HCT116 (cell line): ENCODE results near the gene PRCD. TPM values are rescaled to one million over a fixed set of nuclear protein-coding genes. Genes with fewer than 3 reads are reported as not detected.

Source experiments
- ATAC-seq: fragments of 200-7000 bp; cut with Tn5 transposase; 2 replicates; pipeline ENCODE4 v1.9.1; 2020; ENCODE audit warnings: mild to moderate bottlenecking, moderate library complexity
- BruUV-seq: library from RNA; stranded (reverse); fragments of 400-500 nt; replicated peaks from 2 replicates; lab custom pipeline; 2021; lab: Mats Ljungman, UMichigan
- CTCF ChIA-PET: fragments of 300-600 bp; sonication (Branson Sonifier 250); formaldehyde crosslinking; loops from one replicate; lab custom pipeline; 2021; ENCODE audit warnings: antibody characterized with exemption; lab: Charles Lee
- POLR2A ChIA-PET: fragments of 300-600, 350-600 bp; sonication (Branson Sonifier 250); formaldehyde crosslinking; loops from one replicate; lab custom pipeline; 2021; ENCODE audit warnings: antibody characterized with exemption; lab: Charles Lee
- RAD21 ChIA-PET, 2 experiments: fragments of 300-600 bp; sonication (Branson Sonifier 250); formaldehyde crosslinking; loops; one replicate each; lab custom pipeline; 2023; ENCODE audit warnings: low total read pairs in 2 of 2; ENCODE audit not compliant: uncharacterized antibody in 2 of 2, unreplicated experiment in 2 of 2, low non-redundant PET in 1 of 2; lab: Charles Lee
- DNase-seq: peaks from one replicate; pipeline ENCODE4 v3.0.0-alpha.2; 2010; ENCODE audit warnings: low read depth, low spot score
- H2AFZ ChIP-seq: fragments of 200-600 bp; shearing (Covaris generic), sonication (generic); 2 replicates; pipeline ENCODE4 v1.6.1; 2017; ENCODE audit warnings: low read depth, mixed run types, mixed read lengths, antibody characterized with exemption, low read length; ENCODE audit not compliant: poor library complexity, severe bottlenecking
- H3K27ac ChIP-seq: 2 replicates; pipeline ENCODE4 v1.5.1; 2012; ENCODE audit warnings: low read depth, low read length
- H3K27me3 ChIP-seq: fragments of 200-600 bp; sonication (generic); 2 replicates; pipeline ENCODE4 v1.6.1; 2016; ENCODE audit warnings: mixed run types, low read length, mixed read lengths; ENCODE audit not compliant: insufficient read depth
- H3K36me3 ChIP-seq, 2 experiments: fragments of 200-500 bp in 1 of 2; fragments of 200-600 bp in 1 of 2; sonication (Bioruptor generic) in 1 of 2; sonication (generic) in 1 of 2; 2 replicates each; pipeline versions ENCODE4 v1.5.1 to v1.6.1; 2014 to 2016; ENCODE audit warnings: low read length in 2 of 2, inconsistent platforms in 1 of 2, mixed read lengths in 1 of 2, mixed run types in 1 of 2; ENCODE audit not compliant: insufficient read depth in 2 of 2, control insufficient read depth in 1 of 2
- H3K4me1 ChIP-seq, 2 experiments: fragments of 200-600 bp in 1 of 2; sonication (generic) in 1 of 2; 2 replicates each; pipeline versions ENCODE4 v1.5.1 to v1.6.1; 2012 to 2017; ENCODE audit warnings: low read length in 2 of 2, inconsistent platforms in 1 of 2, mild to moderate bottlenecking in 1 of 2, mixed read lengths in 1 of 2, mixed run types in 1 of 2, moderate library complexity in 1 of 2; ENCODE audit not compliant: insufficient read depth in 2 of 2, control insufficient read depth in 1 of 2
- H3K4me2 ChIP-seq: fragments of 200-600 bp; sonication (generic); 2 replicates; pipeline ENCODE4 v1.6.1; 2017; ENCODE audit warnings: mixed run types, low read length, mixed read lengths
- H3K4me3 ChIP-seq, 2 experiments: fragments of 200-600 bp in 1 of 2; sonication (generic) in 1 of 2; replicated peaks in 1 of 2; 2 replicates each; pipeline ENCODE4 v1.5.1; 2011 to 2016; ENCODE audit warnings: low read length in 2 of 2, control low read depth in 1 of 2, low read depth in 1 of 2, mild to moderate bottlenecking in 1 of 2, mixed read lengths in 1 of 2, mixed run types in 1 of 2
- H3K79me2 ChIP-seq: fragments of 200-600 bp; sonication (generic); 2 replicates; pipeline ENCODE4 v1.6.1; 2017; ENCODE audit warnings: mild to moderate bottlenecking, mixed run types, low read length, moderate library complexity, mixed read lengths; ENCODE audit not compliant: insufficient read depth
- H3K9ac ChIP-seq: fragments of 200-600 bp; sonication (generic); 2 replicates; pipeline ENCODE4 v1.6.1; 2016; ENCODE audit warnings: low read length, mixed read lengths
- H3K9me2 ChIP-seq: fragments of 200-600 bp; sonication (generic), shearing (Covaris generic); 2 replicates; pipeline ENCODE4 v1.6.1; 2017; ENCODE audit warnings: mixed run types, mild to moderate bottlenecking, moderate library complexity; ENCODE audit not compliant: insufficient read depth
- H3K9me3 ChIP-seq, 2 experiments: fragments of 200-500 bp in 1 of 2; fragments of 200-600 bp in 1 of 2; sonication (Bioruptor generic) in 1 of 2; sonication (generic) in 1 of 2; 2 replicates each; pipeline ENCODE4 v1.6.1; 2014 to 2017; ENCODE audit warnings: low read length in 2 of 2, mixed read lengths in 2 of 2, inconsistent platforms in 1 of 2, low read depth in 1 of 2, mild to moderate bottlenecking in 1 of 2, mixed run types in 1 of 2, moderate library complexity in 1 of 2; ENCODE audit not compliant: control insufficient read depth in 1 of 2, insufficient read depth in 1 of 2
- H4K20me1 ChIP-seq: fragments of 200-600 bp; sonication (generic), shearing (Covaris generic); 2 replicates; pipeline ENCODE4 v1.6.1; 2017; ENCODE audit warnings: mixed run types, mild to moderate bottlenecking, moderate library complexity; ENCODE audit not compliant: insufficient read depth
- EZH2phosphoT487 ChIP-seq: fragments of 200-600 bp; IDR thresholded peaks from 2 replicates; pipeline ENCODE4 v1.6.1; 2018; ENCODE audit warnings: antibody characterized with exemption, borderline replicate concordance
- REST ChIP-seq: IDR thresholded peaks from 2 replicates; pipeline ENCODE4 v1.6.1; 2012; ENCODE audit warnings: low read depth
- TCF7L2 ChIP-seq: IDR thresholded peaks from 2 replicates; pipeline ENCODE4 v1.7.0; 2011; ENCODE audit warnings: borderline replicate concordance, inconsistent platforms; ENCODE audit not compliant: insufficient read depth, insufficient read length; ENCODE audit errors: extremely low read depth
- intact Hi-C: fragments of 100-400 bp; cut with micrococcal nuclease; formaldehyde crosslinking; loops from 2 replicates; pipeline ENCODE4 v1.10.0; 2022
- total RNA-seq: library from RNA; stranded (reverse); gene quantifications from one replicate; pipeline ENCODE4 v1.2.1, GENCODE V29; 2021; ENCODE audit not compliant: unreplicated experiment

Gene PRCD
- total RNA-seq, 1 experiment from 2014 or later, result not detected

GRCh38 chr17:76582660-76583059, 42.8 kb downstream of the PRCD start:
- Histone ChIP-seq H3K27me3 (no peaks in the 10 kb centered on the region), H3K9ac (no peak overlapping the region), H3K4me3 (no peak overlapping the region), H3K9me2 (no peaks in the 10 kb centered on the region), H3K36me3 (no peaks in the 10 kb centered on the region), H3K79me2 (no peaks in the 10 kb centered on the region; the same call in 1 of the 2 replicates), H3K4me1 (peaks cover 21 to 48% of the 10 kb centered on the region in 2 experiments), H2AFZ (no peak overlapping the region), H3K9me3 (no peaks in the 10 kb centered on the region), H3K27ac (no peak overlapping the region), H3K4me2 (no peak overlapping the region), H4K20me1 (no peaks in the 10 kb centered on the region)
- no peak for ATAC-seq
- no peak for DNase-seq
- intact Hi-C loops, result no loop called here
- CTCF ChIA-PET, result interaction anchor here (0.7 kb wide), 1 partner anchor 155 kb away, joined by 3 read pairs; the partner anchor contains the start of gene MFSD11
- POLR2A ChIA-PET, result interaction anchor here (0.6 kb wide), 1 partner anchor 16 kb away, joined by 3 read pairs; no protein-coding TSS in a partner anchor
- RAD21 ChIA-PET, result no interaction called here
- TF ChIP-seq REST (no peak), EZH2phosphoT487 (no peak), TCF7L2 (no peak)
- BruUV-seq, result no TSS peak
